ENCODE data around the gene HIVEP3.

HIVEP3 gene

GRCh38 chr1:41499591-41499990, 419.1 kb downstream of the HIVEP3 start:
- TF ChIP-seq REST (IDR thresholded peaks at IDR 0.05; ENCODE audit: insufficient read depth in 1 of 2, low read depth in 2 of 2, low read length in 2 of 2), result no peak
- no peak for TF ChIP-seq SIN3A (IDR thresholded peaks at IDR 0.05; ENCODE audit: borderline replicate concordance, insufficient read depth, low read length)
- TF ChIP-seq POLR2AphosphoS5 (IDR thresholded peaks at IDR 0.05; ENCODE audit: low read depth, low read length), result no peak
- no peak for TF ChIP-seq TAF1 (IDR thresholded peaks at IDR 0.05; ENCODE audit: borderline replicate concordance, insufficient read depth, low read length)
- TF ChIP-seq FOXP2 (optimal IDR thresholded peaks at IDR 0.05; ENCODE audit: borderline replicate concordance, extremely low read depth, extremely low read length, insufficient read depth), result no peak

- TF ChIP-seq REST (IDR thresholded peaks at IDR 0.05; ENCODE audit: insufficient read depth in 1 of 2, low read depth in 2 of 2, low read length in 2 of 2) (no peak), FOXP2 (optimal IDR thresholded peaks at IDR 0.05; ENCODE audit: borderline replicate concordance, extremely low read depth, extremely low read length, insufficient read depth) (no peak), TAF1 (IDR thresholded peaks at IDR 0.05; ENCODE audit: borderline replicate concordance, insufficient read depth, low read length) (no peak), POLR2AphosphoS5 (IDR thresholded peaks at IDR 0.05; ENCODE audit: low read depth, low read length) (no peak), SIN3A (IDR thresholded peaks at IDR 0.05; ENCODE audit: borderline replicate concordance, insufficient read depth, low read length) (no peak)
These were observed 419.9 kb downstream of the HIVEP3 start for GRCh38 chr1:41498804-41499203.

GRCh38 chr1:41498391-41498790, 420.3 kb downstream of the HIVEP3 start:
- TF ChIP-seq SIN3A (IDR thresholded peaks at IDR 0.05; ENCODE audit: borderline replicate concordance, insufficient read depth, low read length) (no peak), TAF1 (IDR thresholded peaks at IDR 0.05; ENCODE audit: borderline replicate concordance, insufficient read depth, low read length) (no peak), POLR2AphosphoS5 (IDR thresholded peaks at IDR 0.05; ENCODE audit: low read depth, low read length) (no peak), REST (IDR thresholded peaks at IDR 0.05; ENCODE audit: insufficient read depth in 1 of 2, low read depth in 2 of 2, low read length in 2 of 2) (no peak), FOXP2 (optimal IDR thresholded peaks at IDR 0.05; ENCODE audit: borderline replicate concordance, extremely low read depth, extremely low read length, insufficient read depth) (no peak)

DNA sequence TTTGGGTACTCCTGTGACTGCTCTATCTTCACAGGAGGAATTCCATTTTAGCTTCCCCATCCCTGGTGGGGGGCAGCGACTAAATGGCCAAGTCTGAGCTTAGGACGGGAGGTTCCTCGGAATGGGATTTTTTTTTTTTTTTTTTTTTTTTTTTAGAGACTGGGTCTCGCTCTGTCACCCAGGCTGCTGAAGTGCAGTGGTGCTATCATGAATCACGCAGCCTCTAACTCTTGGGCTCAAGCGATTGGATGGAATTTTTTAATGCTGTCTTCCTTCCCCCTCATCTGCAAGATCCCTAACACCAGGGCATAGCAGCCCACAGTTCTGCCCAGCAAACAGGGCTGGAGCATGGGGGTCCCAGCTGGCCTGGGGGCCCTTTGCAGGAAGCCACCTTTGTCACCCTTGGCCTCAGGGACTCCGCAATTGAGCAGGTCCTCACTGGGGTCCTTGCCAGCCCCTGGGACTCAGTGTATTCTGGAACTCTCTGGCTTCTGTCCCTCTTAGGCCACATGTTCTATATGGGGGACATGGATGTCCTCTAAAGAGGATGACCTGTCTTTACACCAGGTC, 421.2 kb downstream of the HIVEP3 start:
- no peak for TF ChIP-seq SIN3A (IDR thresholded peaks at IDR 0.05; ENCODE audit: borderline replicate concordance, insufficient read depth, low read length)
- TF ChIP-seq REST (IDR thresholded peaks at IDR 0.05; ENCODE audit: insufficient read depth in 1 of 2, low read depth in 2 of 2, low read length in 2 of 2), result no peak
- TF ChIP-seq TAF1 (IDR thresholded peaks at IDR 0.05; ENCODE audit: borderline replicate concordance, insufficient read depth, low read length), result no peak
- TF ChIP-seq POLR2AphosphoS5 (IDR thresholded peaks at IDR 0.05; ENCODE audit: low read depth, low read length), result no peak

GRCh38 chr1:41497056-41497440, 421.7 kb downstream of the HIVEP3 start:
- TF ChIP-seq POLR2AphosphoS5 (IDR thresholded peaks at IDR 0.05; ENCODE audit: low read depth, low read length) (no peak), TAF1 (IDR thresholded peaks at IDR 0.05; ENCODE audit: borderline replicate concordance, insufficient read depth, low read length) (no peak), SIN3A (IDR thresholded peaks at IDR 0.05; ENCODE audit: borderline replicate concordance, insufficient read depth, low read length) (no peak), REST (IDR thresholded peaks at IDR 0.05; ENCODE audit: insufficient read depth in 1 of 2, low read depth in 2 of 2, low read length in 2 of 2) (no peak), FOXP2 (optimal IDR thresholded peaks at IDR 0.05; ENCODE audit: borderline replicate concordance, extremely low read depth, extremely low read length, insufficient read depth) (no peak)
